SK-N-MC (cell line): Measurements from ENCODE around the gene TIMM50.

Experiments
- EZH2 ChIP-seq: fragments of 200-600 bp; sonication (generic); IDR thresholded peaks from one replicate; pipeline ENCODE4 v1.6.1; 2017; ENCODE audit warnings: antibody characterized with exemption
- POLR2AphosphoS5 ChIP-seq: IDR thresholded peaks from 2 replicates; pipeline ENCODE4 v1.6.1; 2012; ENCODE audit warnings: mild to moderate bottlenecking, low read depth, low read length, borderline replicate concordance

DNA sequence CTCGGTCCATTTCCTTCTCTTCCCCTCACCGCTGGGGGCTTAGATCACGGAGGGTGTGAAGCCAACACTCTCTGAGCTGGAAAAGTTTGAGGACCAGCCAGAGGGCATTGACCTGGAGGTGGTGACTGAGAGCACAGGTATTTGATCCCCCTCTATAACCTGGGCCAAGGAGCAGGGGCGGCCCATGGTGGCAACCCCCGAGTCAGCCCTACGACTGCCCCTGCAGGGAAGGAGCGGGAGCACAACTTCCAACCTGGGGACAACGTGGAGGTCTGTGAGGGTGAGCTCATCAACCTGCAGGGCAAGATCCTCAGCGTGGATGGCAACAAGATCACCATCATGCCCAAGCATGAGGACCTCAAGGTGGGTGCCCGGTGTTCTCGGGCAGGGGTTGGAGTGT lies 11.6 kb upstream of the TIMM50 start:
- no peak for TF ChIP-seq POLR2AphosphoS5
- TF ChIP-seq EZH2: no peak
